ENCODE results near the gene RORC.
"Not testable (repeated sequence)": the region's sequence is repeated elsewhere in the genome, so short reads cannot be mapped to it uniquely, and the experiment has no call there.

The RORC gene

GRCh38 chr1:151803915-151804314 lies 27.7 kb downstream of the RORC start:
- no peak for DNase-seq

GRCh38 chr1:151803164-151803563 lies 28.4 kb downstream of the RORC start:
- DNase-seq, result no peak

GRCh38 chr1:151802372-151802771 lies 29.2 kb downstream of the RORC start:
- no peak for DNase-seq

GRCh38 chr1:151801846-151802245 lies 29.8 kb downstream of the RORC start:
- no peak for DNase-seq

- DNase-seq, result no peak
Measured at GRCh38 chr1:151801310-151801820, 30.2 kb downstream of the RORC start.

- DNase-seq, result no peak
Measured at GRCh38 chr1:151800830-151801229, 30.8 kb downstream of the RORC start.

GRCh38 chr1:151799179-151800022 lies 32.2 kb downstream of the RORC start:
- DNase-seq, result no peak

GRCh38 chr1:151798571-151798970 lies 33.0 kb downstream of the RORC start:
- DNase-seq, result no peak

- no peak for DNase-seq
Measured at GRCh38 chr1:151790940-151791651, 40.5 kb downstream of the RORC start.

GRCh38 chr1:151790071-151790939 lies 41.3 kb downstream of the RORC start, which contains the start of gene TDRKH:
Gene TDRKH, minus strand, starts transcription at chr1:151790500. Its CDS starts 7,478 bp downstream, at chr1:151783022.
- peak; percentile 99 for DNase-seq

- no peak for DNase-seq
Measured at GRCh38 chr1:151787689-151788088, 43.9 kb downstream of the RORC start.

- no peak for DNase-seq
Measured at GRCh38 chr1:151783796-151784195, 47.8 kb downstream of the RORC start.

GRCh38 chr1:151782741-151783140 lies 48.9 kb downstream of the RORC start:
- no peak for DNase-seq

GRCh38 chr1:151782026-151782425 lies 49.6 kb downstream of the RORC start:
- DNase-seq, result not testable (repeated sequence)

GRCh38 chr1:151780736-151781135 lies 50.9 kb downstream of the RORC start:
- not testable (repeated sequence) for DNase-seq

GRCh38 chr1:151779852-151780251 lies 51.8 kb downstream of the RORC start:
- no peak for DNase-seq

- no peak for DNase-seq
Measured at GRCh38 chr1:151777317-151777716, 54.3 kb downstream of the RORC start.

- DNase-seq, result no peak
Measured at GRCh38 chr1:151776665-151777062, 54.9 kb downstream of the RORC start.

- no peak for DNase-seq
Measured at GRCh38 chr1:151775894-151776664, 55.5 kb downstream of the RORC start.

- DNase-seq, result no peak
Measured at GRCh38 chr1:151774256-151774922, 57.2 kb downstream of the RORC start.

- DNase-seq, result no peak
Measured at GRCh38 chr1:151773702-151774101, 57.9 kb downstream of the RORC start.

All from fibroblast of upper back skin (primary cell).